Upper lobe of left lung (tissue), 4 donors: ENCODE data around the gene LIX1L.

Experiments
- EP300 ChIP-seq, 4 donors: sonication (generic); formaldehyde crosslinking; IDR thresholded peaks; one replicate each; pipeline ENCODE4 v1.5.1; 2017; ENCODE audit warnings: antibody characterized with exemption in 4 of 4, control low read depth in 2 of 4
- POLR2A ChIP-seq, 4 donors: fragments of 450-650 bp; IDR thresholded peaks; one replicate each; pipeline ENCODE4 v1.5.1; 2016 to 2017; ENCODE audit warnings: antibody characterized with exemption in 4 of 4, mild to moderate bottlenecking in 2 of 4
- POLR2AphosphoS5 ChIP-seq, 2 donors: sonication (generic); formaldehyde crosslinking; IDR thresholded peaks; one replicate each; pipeline ENCODE4 v1.5.1; 2017; ENCODE audit warnings: antibody characterized with exemption in 2 of 2
- TF ChIP-seq, protein P1 (sequence below), 6 experiments: fragments of 450-650 bp in 4 of 6; fragments of 200-600 bp in 2 of 6; sonication (generic) in 2 of 6; IDR thresholded peaks; one replicate each; pipeline ENCODE4 v1.5.1; 2016 to 2019; ENCODE audit warnings: antibody characterized with exemption in 6 of 6

- TF ChIP-seq, protein P1, sequence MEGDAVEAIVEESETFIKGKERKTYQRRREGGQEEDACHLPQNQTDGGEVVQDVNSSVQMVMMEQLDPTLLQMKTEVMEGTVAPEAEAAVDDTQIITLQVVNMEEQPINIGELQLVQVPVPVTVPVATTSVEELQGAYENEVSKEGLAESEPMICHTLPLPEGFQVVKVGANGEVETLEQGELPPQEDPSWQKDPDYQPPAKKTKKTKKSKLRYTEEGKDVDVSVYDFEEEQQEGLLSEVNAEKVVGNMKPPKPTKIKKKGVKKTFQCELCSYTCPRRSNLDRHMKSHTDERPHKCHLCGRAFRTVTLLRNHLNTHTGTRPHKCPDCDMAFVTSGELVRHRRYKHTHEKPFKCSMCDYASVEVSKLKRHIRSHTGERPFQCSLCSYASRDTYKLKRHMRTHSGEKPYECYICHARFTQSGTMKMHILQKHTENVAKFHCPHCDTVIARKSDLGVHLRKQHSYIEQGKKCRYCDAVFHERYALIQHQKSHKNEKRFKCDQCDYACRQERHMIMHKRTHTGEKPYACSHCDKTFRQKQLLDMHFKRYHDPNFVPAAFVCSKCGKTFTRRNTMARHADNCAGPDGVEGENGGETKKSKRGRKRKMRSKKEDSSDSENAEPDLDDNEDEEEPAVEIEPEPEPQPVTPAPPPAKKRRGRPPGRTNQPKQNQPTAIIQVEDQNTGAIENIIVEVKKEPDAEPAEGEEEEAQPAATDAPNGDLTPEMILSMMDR (IDR thresholded peaks at IDR 0.05) = no peak
- TF ChIP-seq EP300 (IDR thresholded peaks at IDR 0.05) (no peak), POLR2A (IDR thresholded peaks at IDR 0.05) (peak in 3 of 4 donors; percentile 37 to 85 (median 42)), POLR2AphosphoS5 (IDR thresholded peaks at IDR 0.05) (peak; percentile 62 to 92)
Observed at GRCh38 chr1:145957443-145958319, at the start of gene LIX1L.
